ENCODE data around the gene HTD2. TPM values are rescaled to one million over a fixed set of nuclear protein-coding genes. Genes with fewer than 3 reads are reported as not detected.

Gene HTD2
- total RNA-seq, 1 donor from 2014 or later, result 8.3 TPM

GRCh38 chr3:58299075-58299474 lies 7.2 kb upstream of the HTD2 start:
- Mint-ChIP-seq H3K9me3 (peaks cover 4% of the 10 kb centered on the region), H3K4me1 (no peaks in the 10 kb centered on the region), H3K27me3 (ENCODE audit: low read depth) (peaks cover 37% of the 10 kb centered on the region)

GRCh38 chr3:58299839-58300516 lies 6.3 kb upstream of the HTD2 start:
- H3K4me3 Mint-ChIP-seq, result no peak overlapping the region
- peaks cover 4% of the 10 kb centered on the region for H3K9me3 Mint-ChIP-seq
- no peaks in the 10 kb centered on the region for H3K4me1 Mint-ChIP-seq
- peaks cover 37% of the 10 kb centered on the region for H3K27me3 Mint-ChIP-seq (ENCODE audit: low read depth)
- no peak overlapping the region for H3K27ac Mint-ChIP-seq
- DNase-seq (ENCODE audit: low spot score in 2 of 2, unreplicated experiment in 2 of 2), result no peak
- no peaks in the 10 kb centered on the region for H3K36me3 Mint-ChIP-seq
- peak; percentile 66 for TF ChIP-seq CTCF (IDR thresholded peaks at IDR 0.05; ENCODE audit: unreplicated experiment)

More at GRCh38 chr3:58299075-58299474, 7.2 kb upstream of the HTD2 start:
- TF ChIP-seq CTCF (IDR thresholded peaks at IDR 0.05; ENCODE audit: unreplicated experiment), result no peak
- no peaks in the 10 kb centered on the region for H3K36me3 Mint-ChIP-seq
- H3K4me3 Mint-ChIP-seq, result no peak overlapping the region
- H3K27ac Mint-ChIP-seq, result no peak overlapping the region
- DNase-seq (ENCODE audit: low spot score in 2 of 2, unreplicated experiment in 2 of 2), result no peak

DNA sequence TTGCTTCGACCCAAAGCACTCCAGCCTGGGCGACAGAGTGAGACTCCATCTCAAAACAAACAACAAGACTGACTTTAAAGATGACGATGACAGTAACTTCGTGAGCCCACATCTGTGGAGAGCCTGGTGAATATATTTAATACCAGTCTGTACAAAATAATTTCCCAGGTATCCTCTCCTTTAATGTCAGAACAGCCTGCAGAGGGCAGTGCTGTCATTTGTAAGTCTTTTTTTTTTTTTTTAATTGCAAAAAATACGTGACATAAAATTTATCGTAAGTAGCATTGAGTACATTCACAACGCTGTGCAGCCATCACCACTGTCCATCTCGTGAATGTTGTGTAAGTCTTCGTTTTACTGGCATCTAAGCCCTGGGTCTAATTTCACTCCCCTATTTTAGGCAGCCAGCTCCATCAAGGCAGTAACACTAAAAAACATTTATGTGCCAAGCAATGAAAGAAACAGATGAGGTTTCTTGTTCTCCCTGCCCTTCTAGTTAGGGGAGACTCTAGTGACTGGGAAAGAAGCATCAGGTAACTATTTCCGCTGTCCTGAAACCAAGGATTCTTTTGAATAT lies 1.4 kb downstream of the HTD2 start:
- Mint-ChIP-seq H3K27ac (peak overlapping the region; percentile 100), H3K36me3 (peaks cover 19% of the 10 kb centered on the region)
- no peak for DNase-seq (ENCODE audit: low spot score in 2 of 2, unreplicated experiment in 2 of 2)

DNA sequence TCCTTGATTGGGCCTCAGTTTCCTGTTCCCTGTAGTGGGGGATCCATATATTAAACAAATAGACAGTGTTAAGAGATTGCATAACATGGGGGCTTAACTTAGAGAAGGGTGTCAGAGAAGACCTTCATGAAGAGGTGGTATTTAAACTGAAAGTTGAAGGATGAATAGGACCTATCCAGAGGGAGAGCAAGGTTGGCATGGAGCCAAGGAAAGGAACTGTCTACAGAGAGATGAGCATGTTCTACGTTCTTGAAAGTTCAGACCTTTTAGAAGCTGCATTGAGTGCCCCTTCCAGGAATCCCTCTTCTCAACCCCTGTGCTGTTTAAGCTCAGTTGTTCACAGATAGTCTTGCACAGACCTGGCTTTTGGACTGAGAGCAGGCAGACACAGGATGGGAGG lies 2.4 kb downstream of the HTD2 start:
- no peak for DNase-seq (ENCODE audit: low spot score in 2 of 2, unreplicated experiment in 2 of 2)
- TF ChIP-seq CTCF (IDR thresholded peaks at IDR 0.05; ENCODE audit: unreplicated experiment), result no peak

More for the DNA sequence above, 1.4 kb downstream of the HTD2 start:
- Mint-ChIP-seq H3K4me3 (peak overlapping the region; percentile 89), H3K27me3 (ENCODE audit: low read depth) (peaks cover 4% of the 10 kb centered on the region), H3K4me1 (peaks cover 26% of the 10 kb centered on the region), H3K9me3 (no peaks in the 10 kb centered on the region)
- peak; percentile 41 for TF ChIP-seq CTCF (IDR thresholded peaks at IDR 0.05; ENCODE audit: unreplicated experiment)

DNA sequence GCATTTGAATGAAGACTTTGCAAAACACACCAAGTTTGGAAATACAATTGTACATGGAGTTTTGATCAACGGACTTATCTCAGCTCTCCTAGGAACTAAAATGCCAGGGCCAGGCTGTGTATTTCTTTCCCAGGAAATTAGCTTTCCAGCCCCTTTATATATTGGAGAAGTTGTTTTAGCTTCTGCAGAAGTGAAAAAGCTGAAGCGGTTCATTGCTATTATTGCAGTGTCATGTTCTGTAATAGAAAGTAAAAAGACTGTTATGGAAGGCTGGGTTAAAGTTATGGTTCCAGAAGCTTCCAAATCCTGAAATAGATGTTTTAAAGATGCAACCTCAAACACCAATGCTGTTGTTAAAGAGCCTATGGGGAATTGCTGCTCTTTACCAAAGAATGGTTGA lies 11.5 kb downstream of the HTD2 start:
- Mint-ChIP-seq H3K4me3 (no peak overlapping the region), H3K27me3 (ENCODE audit: low read depth) (no peaks in the 10 kb centered on the region), H3K9me3 (no peaks in the 10 kb centered on the region), H3K4me1 (no peaks in the 10 kb centered on the region), H3K27ac (no peak overlapping the region), H3K36me3 (peaks cover 47% of the 10 kb centered on the region)
- TF ChIP-seq CTCF (IDR thresholded peaks at IDR 0.05; ENCODE audit: unreplicated experiment), result no peak
- no peak for DNase-seq (ENCODE audit: low spot score in 2 of 2, unreplicated experiment in 2 of 2)

More for the DNA sequence above, 2.4 kb downstream of the HTD2 start:
- peak overlapping the region; percentile 21 for H3K27ac Mint-ChIP-seq
- no peaks in the 10 kb centered on the region for H3K27me3 Mint-ChIP-seq (ENCODE audit: low read depth)
- peak overlapping the region; percentile 21 for H3K4me3 Mint-ChIP-seq
- peaks cover 26% of the 10 kb centered on the region for H3K36me3 Mint-ChIP-seq
- no peaks in the 10 kb centered on the region for H3K9me3 Mint-ChIP-seq
- peaks cover 26% of the 10 kb centered on the region for H3K4me1 Mint-ChIP-seq
